ENCODE data around the gene ATOH8.

DNA sequence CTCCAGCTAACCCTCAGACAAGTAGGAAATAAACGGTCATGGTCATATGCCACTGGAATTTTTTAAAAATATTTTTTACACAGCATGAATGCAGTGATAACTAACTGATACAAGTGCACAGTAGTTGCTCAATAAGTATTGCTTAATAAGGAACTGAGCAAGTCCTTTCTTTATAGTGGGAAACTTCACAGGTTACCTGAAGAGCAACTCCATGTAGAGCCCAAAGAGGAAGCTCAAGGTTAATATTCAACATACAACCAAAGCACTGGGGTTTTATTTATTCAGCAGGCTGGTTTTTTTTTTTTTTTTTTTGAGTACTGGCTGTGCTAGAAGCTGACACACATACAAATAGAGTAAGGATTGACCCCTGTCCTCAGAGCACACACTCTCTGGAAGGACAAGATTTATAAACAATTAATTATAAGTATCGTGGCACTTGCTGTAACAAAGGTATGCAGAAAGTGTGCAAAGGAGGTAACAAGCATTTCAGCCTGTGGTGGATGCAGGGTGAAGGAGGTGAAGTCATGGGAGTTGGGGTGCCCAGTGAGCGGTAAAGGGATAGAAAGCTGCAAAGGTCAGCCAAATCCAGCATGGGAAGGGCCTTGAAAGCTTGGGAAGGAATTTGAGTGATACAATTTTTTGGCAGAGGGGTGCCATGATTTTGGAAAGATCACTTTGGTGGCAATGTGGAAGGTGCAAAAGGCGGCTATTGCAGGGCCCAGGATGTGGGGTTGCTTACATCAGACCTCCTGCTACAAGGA, 52.7 kb downstream of the ATOH8 start:
- TF ChIP-seq, protein P1, sequence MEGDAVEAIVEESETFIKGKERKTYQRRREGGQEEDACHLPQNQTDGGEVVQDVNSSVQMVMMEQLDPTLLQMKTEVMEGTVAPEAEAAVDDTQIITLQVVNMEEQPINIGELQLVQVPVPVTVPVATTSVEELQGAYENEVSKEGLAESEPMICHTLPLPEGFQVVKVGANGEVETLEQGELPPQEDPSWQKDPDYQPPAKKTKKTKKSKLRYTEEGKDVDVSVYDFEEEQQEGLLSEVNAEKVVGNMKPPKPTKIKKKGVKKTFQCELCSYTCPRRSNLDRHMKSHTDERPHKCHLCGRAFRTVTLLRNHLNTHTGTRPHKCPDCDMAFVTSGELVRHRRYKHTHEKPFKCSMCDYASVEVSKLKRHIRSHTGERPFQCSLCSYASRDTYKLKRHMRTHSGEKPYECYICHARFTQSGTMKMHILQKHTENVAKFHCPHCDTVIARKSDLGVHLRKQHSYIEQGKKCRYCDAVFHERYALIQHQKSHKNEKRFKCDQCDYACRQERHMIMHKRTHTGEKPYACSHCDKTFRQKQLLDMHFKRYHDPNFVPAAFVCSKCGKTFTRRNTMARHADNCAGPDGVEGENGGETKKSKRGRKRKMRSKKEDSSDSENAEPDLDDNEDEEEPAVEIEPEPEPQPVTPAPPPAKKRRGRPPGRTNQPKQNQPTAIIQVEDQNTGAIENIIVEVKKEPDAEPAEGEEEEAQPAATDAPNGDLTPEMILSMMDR (conservative IDR thresholded peaks at IDR 0.05) = no peak
- no peak for TF ChIP-seq ZFX (IDR thresholded peaks at IDR 0.05)

Data from C4-2B (cell line).